Cardiac fibroblast (primary cell): ENCODE measurements around the gene SUCO.

Experiments
- DNase-seq, 2 donors: peaks; one replicate each; pipeline versions ENCODE4 v3.0.0 to v3.0.0-alpha.2; 2010; ENCODE audit warnings: low read depth in 2 of 2
- H3K4me3 ChIP-seq, 2 donors: replicated peaks in 1 of 2; 1 replicate in 1 of 2; 2 replicates in 1 of 2; pipeline ENCODE4 v1.5.1; 2011; ENCODE audit warnings: low read depth in 2 of 2, low read length in 2 of 2, mild to moderate bottlenecking in 2 of 2, moderate library complexity in 1 of 2
- TF ChIP-seq, protein P1 (sequence below): IDR thresholded peaks from one replicate; pipeline ENCODE4 v1.5.1; 2011; ENCODE audit warnings: low read depth, mild to moderate bottlenecking, low read length, inconsistent platforms

Gene SUCO

DNA sequence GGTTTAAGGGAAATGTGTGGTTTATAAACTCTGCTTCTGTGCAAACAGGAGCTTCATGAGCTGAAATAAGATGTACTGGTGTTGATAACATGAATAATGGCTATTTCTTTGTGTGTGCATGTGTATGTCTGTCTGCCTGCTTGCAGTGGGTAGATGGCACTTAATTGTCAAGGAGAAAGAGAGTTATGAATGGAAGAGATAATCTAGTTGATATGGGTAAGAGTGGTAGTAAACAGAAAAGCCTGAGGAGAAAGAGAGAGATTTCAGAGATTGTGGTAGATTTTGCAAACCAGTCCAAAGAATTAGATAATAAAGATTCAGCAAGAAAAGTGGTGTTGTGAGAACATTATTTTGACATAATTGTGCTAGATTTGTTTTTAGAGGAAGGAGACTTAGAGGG is 7.7 kb downstream of the SUCO start:
- TF ChIP-seq, protein P1, sequence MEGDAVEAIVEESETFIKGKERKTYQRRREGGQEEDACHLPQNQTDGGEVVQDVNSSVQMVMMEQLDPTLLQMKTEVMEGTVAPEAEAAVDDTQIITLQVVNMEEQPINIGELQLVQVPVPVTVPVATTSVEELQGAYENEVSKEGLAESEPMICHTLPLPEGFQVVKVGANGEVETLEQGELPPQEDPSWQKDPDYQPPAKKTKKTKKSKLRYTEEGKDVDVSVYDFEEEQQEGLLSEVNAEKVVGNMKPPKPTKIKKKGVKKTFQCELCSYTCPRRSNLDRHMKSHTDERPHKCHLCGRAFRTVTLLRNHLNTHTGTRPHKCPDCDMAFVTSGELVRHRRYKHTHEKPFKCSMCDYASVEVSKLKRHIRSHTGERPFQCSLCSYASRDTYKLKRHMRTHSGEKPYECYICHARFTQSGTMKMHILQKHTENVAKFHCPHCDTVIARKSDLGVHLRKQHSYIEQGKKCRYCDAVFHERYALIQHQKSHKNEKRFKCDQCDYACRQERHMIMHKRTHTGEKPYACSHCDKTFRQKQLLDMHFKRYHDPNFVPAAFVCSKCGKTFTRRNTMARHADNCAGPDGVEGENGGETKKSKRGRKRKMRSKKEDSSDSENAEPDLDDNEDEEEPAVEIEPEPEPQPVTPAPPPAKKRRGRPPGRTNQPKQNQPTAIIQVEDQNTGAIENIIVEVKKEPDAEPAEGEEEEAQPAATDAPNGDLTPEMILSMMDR: no peak
- no peak overlapping the region for H3K4me3 ChIP-seq
- DNase-seq: no peak

DNA sequence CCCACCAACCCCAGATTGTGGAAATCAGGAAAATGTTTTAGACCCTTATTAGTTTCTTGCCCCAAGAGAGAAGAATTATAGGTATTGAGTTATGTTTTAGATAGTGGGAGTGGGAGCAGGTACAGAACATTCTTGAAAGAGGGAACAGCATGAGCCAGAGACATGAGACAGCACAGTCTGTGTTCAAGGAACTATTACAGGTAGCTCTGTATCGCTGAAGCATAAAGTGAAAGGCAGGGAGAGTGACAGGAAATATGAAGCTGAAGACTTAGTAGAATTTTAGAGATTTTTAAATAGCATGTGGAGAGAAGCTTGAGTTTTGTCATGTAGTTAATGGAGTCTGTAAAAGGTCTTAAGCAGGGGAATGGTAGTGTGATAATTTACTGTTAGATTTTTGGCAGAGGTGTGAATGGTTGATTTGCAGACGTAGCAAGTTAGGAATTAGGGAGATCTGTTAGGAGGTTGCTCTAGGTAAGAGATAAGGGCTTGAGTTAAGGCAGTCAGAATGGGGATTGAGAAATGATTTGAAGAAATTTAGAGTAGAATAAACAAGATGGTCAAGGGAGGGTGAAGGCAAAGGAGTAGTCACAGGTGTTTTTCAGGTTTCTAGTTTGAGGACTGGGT is 11.6 kb downstream of the SUCO start:
- DNase-seq: no peak
- H3K4me3 ChIP-seq: no peak overlapping the region
- TF ChIP-seq, protein P1: no peak

DNA sequence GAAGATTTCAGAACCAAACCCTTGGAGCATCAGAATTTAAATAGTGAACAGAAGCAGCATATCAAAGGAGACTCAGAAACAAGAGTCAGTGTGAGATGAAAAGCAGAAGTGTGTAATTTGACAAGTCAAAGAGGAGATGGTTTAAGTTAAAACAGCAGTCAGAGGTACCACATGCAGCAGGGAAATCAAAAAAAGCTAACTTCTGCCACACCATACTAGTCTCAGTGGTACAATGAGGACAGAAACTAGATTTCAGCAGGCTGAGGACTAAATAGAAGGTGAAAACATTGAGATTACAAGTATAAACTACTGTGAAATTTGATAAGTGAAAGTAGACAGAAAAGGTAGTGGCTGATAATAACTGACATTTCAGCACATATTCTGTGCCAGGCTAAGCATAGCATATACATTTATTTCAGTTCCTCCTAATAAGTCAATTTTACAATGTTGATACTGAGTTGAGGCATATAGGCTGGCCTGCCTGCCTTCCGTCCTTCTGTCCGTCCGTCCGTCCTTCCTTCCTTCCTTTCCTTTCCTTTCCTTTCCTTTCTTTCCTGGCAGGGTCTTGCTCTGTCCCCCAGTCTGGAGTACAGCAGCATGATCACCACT is 12.6 kb downstream of the SUCO start:
- DNase-seq: no peak
- TF ChIP-seq, protein P1: no peak
- H3K4me3 ChIP-seq: no peak overlapping the region

DNA sequence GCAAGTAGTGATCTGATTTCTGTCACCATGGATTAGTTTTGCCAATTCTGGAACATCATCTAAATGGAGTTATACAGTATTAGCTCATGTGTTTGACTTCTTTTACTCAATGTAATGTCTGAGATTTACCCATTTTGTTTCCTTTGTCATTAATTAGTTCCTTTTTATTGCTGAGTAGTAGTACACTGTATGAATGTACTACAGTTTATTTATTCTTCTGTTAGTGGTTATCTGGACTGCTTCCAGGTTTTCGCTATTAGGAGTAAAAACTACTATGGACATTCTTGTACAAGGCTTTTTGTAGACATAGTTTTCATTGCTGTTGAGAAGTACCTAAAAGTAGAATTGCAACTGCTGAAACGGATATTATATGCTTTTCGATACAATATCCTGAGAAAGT is 14.1 kb downstream of the SUCO start:
- TF ChIP-seq, protein P1: no peak
- no peak overlapping the region for H3K4me3 ChIP-seq
- peak in 1 of 2 donors; percentile 22 for DNase-seq

DNA sequence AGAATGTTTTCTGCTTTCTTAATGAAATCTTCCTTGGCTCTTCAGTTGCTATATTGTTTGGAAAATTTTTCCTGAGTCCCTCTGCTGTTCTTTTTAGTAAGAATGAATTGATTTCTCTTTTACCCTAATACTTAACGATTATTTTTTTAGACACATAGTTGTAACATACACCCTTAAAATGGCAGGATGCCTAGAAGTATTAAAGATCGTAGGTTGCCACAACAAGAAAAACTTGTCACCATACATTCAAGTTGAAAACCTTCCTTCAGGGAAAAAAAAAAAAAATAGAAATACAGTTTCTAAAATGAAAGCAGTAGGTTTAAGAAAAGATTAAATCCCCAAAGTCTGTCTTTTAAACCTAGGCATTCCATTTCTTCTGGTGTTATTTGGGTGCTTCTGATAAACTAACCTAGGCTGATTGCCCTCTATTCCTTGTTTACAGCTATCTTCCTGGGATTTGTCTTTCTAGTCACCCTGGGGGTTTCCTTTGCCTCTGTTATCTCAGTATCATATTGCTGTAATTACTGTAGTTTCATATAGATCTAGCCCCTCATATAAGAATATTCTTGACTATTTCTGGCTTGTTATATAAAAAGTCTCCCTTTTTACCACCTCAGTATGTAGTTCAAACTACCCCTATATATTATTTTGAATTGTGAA is 16.8 kb downstream of the SUCO start:
- no peak overlapping the region for H3K4me3 ChIP-seq
- TF ChIP-seq, protein P1: no peak
- DNase-seq: peak; percentile 22 to 50

DNA sequence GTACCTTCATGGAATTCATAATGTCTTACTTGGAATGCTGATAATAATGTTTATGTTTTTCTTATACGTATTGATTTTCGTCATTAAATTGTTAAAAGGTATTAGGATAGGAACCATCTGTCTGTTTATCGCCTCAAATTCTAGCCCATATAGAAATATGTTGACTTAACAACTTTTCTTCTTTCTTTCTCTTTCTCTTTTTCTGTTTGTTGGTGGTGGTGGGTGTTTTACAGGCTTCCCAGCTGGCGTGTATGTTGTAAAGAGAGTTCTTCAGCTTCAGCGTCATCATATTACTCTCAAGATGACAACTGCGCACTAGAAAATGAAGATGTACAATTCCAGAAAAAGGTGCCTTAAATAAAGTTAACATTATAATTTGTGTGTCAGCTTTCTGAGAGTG is 18.3 kb downstream of the SUCO start:
- H3K4me3 ChIP-seq: no peak overlapping the region
- TF ChIP-seq, protein P1: no peak
- no peak for DNase-seq
